HG03575 (cell line): ENCODE data around the gene VENTX.

ENCODE experiments used
- ATAC-seq: cut with Tn5 transposase; IDR thresholded peaks from one replicate; pipeline ENCODE4 v1.9.1; 2021; ENCODE audit not compliant: unreplicated experiment, insufficient number of reproducible peaks, low FRiP score; ENCODE audit errors: extremely low read depth

Gene VENTX, protein sequence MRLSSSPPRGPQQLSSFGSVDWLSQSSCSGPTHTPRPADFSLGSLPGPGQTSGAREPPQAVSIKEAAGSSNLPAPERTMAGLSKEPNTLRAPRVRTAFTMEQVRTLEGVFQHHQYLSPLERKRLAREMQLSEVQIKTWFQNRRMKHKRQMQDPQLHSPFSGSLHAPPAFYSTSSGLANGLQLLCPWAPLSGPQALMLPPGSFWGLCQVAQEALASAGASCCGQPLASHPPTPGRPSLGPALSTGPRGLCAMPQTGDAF

GRCh38 chr10:133237588-133238465 is at the start of gene VENTX:
Gene VENTX (plus strand): TSS chr10:133237855. CDS start chr10:133237915, 60 bp downstream.
- no peak for ATAC-seq

DNA sequence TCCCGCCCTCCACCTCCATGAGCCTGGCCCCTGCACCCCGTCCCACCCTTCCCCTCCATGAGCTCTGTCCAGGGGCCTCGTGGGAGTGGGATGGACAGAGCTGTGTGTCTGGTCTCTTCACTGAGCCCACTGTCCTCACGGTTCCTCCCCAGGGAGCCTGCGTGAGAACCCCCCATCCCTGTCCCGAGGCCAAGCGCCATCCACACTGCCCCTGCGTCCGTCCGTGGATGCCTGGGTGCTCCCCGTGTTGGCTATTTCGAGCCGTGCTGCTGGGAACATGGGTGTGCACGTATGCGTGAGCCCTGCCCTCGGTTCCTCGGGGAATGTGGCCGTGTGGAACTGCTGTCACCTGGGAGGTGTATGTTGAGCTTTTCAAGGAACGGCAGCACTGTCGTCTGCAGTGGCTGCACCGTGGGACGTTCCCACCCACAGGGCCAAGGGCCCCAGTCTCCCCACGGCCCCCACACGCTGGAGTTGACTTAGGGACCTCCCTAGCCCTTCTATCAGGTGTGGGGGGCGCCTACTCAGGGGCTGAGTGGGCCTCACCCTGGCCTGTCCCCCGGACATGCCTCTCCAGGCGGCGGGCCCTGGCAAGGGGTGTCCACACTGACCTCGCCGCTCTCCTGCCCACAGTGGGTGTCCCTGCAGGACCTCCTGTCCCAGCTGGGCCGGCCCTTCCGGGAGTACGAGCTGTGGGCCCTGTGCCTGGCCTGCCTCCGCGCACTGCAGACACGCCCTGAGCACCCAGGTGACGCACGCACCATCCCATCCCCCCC is 49.6 kb upstream of the VENTX start:
- ATAC-seq: no peak

- ATAC-seq: no peak
Measured at GRCh38 chr10:133189256-133189655, 48.4 kb upstream of the VENTX start.

DNA sequence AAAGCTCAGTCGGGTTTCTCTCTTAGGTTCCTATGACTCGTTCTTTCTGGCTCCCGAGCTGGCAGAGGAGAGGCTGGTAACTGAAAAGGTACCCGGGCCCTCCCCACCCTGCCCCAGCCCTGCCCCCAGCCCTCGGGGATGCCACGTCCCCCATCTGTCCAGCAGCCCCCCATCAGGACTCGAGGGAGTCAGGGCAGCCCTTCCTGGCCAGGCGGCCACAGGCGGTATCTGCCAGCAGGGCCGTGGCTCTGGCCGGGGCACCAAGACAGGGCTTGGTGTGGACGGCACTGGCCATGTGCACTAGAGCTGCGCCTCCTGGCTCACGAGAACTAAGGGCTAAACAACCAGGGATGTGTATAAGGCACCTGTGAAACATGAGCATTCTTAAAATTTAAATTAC is 47.9 kb upstream of the VENTX start:
- ATAC-seq: no peak

GRCh38 chr10:133190225-133190624 is 47.4 kb upstream of the VENTX start:
- ATAC-seq: no peak

GRCh38 chr10:133191651-133192050 is 46.0 kb upstream of the VENTX start:
- no peak for ATAC-seq

- no peak for ATAC-seq
Measured at GRCh38 chr10:133194151-133194550, 43.5 kb upstream of the VENTX start.

DNA sequence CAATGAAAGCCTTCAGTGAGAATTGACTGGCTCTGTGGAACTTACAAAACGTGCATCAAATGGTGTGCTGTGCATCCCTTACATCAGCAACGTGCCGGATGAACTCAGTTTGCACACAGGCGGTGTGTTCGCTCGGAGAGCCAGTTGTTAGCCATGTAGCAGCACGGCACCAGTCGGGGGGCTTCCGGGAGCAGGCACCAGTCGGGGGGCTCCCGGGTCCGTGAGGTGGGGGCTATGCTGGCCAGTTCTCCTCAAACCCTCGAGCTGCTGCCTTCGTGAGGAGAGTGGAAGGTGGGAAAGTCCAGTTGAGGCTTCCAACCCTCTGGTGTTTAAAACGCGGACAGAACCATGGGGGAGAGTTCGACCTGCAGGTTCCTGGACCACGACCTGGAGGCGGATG is 42.6 kb upstream of the VENTX start:
- ATAC-seq: no peak

DNA sequence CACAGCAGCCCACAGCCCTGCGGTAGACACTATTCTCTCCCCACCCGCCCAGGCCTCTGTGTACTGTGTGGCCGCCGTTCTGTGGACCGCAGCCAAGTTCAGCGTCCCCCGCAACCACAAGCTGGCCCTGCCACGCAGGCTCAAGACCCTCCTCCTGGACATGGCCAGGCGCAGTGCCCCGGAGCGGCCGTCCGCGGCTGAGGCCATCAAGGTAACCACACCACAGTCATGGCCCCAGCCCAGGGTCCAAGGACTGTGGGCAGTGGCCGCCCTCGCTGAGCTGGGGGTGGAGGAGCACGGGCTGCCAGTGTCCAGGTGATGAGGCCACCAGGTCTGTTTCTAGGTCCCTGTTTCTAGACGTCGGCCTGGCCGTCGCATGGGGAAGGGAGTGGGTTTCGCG is 42.0 kb upstream of the VENTX start:
- ATAC-seq: no peak

- no peak for ATAC-seq
Measured at GRCh38 chr10:133196221-133196915, 41.3 kb upstream of the VENTX start.

DNA sequence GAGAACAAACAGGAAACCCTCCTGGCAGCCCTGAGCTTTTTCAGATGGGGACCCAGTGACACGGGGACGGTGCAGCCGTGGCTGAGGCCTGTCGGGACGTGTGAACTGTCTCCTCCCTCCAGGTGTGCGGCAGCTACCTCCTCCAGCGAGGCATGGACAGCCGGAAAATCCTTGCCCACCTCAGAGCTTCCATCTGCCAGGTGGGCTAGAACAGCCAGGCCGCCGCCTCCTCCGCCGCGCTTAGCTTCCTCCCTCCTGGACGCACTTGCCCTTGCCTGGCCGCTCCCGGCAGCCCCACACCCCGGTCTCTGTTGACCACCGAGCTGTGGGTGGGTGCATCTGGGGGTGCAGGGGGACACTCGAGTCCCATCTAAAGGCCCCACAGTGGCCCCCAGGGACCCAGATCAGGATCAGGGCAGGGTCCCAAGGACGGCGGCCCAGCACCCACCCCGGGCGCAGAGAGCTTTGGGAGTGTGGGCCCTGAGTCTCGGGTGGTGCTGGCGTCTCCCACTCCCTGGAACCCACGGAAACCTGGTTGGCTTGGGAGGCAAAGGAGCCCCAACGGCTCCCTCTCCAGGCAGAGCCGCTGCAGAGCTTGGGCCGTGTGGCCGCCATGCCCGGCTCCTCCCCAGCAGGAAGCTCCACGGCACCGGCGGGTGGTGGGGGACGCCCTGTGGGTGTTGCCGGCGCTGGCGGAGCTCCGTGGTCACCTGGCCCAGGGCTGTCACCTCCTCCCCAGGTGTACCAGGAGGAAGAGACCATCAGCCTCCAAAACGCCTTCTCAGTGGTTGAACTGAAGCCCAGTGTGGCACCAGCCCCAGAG is 40.5 kb upstream of the VENTX start:
- no peak for ATAC-seq

GRCh38 chr10:133197786-133198185 is 39.9 kb upstream of the VENTX start:
- ATAC-seq: no peak

DNA sequence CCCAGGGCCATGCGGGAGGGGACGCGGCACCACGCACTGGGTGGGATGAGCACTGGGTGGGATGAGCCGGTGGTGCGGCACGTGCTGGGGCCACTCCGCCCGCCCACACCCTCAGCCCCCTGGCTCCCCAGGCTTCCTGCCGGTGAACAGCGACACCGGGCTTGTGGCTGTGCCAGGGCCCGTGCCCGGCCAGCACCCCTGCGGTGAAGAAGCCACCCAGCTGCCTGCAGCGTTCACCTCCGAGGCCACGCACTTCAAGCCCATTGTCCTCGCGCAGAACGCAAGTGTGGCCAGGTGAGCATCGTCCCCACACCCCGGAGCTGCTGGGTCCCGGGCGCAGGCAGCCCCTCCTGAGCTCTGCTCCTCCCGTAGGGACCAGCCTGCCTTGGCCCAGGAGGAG is 39.4 kb upstream of the VENTX start:
- ATAC-seq: no peak

DNA sequence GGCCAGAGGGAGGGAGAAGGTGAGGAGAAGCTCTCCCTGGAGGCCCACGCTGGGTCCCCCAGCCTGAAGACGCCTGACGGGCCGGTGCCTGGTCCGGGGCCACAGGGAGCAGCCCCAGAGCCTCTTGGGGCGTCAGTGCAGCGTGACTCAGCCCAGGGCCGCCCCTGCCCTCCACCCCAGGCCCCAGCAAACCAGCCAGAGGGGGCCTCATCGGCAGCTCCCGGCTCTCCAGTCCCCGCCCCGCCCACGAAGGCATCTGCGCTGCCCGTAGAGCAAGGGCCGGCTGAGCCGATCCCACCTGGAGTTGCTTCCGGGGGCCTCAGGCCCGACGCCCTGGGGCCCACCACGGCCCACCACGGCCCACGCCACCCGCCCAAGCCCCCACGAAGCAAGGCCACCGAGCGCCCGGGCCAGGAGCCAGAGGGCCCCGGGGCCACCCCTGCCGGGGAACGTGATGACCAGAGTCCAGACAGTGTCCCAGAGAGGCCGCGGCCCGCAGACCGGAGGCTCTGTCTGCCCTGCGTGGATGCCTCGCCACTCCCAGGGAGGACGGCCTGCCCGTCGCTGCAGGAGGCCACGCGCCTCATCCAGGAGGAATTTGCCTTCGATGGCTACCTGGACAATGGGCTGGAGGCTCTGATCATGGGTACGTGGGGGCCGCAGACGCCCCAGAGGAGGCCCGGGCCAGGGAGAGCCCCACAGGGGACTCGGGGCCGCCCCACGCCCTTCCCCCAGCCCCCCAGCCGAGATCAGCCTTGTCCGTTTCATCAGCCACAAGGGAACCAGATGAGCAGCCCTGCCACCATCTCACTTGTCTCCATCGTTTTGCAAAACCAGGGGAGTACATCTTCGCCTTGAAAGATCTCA is 38.8 kb upstream of the VENTX start:
- ATAC-seq: no peak

DNA sequence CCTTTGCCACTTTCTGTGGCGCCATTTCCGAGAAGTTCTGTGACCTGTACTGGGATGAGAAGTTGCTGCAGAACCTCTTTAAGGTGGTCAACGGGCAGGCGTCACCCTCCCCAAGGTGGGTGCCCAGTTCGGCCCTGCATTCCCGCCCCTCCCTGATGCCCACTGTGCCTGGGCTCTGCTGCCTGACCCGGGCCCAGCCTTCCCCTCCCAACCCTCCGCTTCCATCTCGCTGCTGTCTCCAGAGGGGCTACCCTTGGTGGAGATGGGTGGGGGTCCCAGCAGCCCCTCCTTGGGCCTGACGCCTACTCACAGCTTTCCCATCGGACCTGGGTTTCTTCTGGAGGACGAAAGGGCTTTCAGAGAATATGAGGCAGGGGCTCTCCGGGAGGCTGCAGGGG is 38.2 kb upstream of the VENTX start:
- ATAC-seq: no peak

DNA sequence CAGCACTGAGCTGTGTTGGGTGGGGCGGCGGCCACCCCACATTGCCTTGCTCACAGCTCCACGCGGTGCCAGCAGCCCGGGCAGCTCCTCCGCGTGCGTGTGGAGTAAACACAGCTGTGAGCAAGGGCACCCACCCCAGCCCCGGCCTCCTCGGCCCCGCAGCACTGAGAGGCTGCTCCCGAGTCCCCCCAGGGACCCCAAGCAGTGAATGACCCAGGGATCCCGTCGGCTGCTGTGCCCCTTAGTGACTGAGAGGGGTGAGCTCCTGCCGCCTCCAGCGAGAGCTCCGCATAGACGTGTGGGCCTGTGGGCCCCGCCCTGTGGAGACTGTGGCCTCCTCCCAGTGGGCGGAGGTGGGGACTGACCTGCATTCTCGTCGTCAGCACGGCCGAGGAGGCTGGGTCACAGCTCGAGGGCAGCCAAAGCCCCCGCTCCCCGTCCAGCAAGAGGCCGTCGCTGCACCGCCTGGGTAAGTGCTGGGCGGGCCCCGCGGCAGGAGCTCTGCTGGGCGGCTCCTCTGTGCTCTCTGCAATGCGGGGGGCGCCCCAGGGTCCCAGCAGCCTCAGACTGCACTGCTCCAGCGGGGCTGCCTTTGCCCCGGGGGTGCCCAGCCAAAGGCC is 37.6 kb upstream of the VENTX start:
- no peak for ATAC-seq

- ATAC-seq: no peak
Measured at GRCh38 chr10:133200621-133201031, 37.0 kb upstream of the VENTX start.
